Upper lobe of right lung (tissue), 1 donor: ENCODE data around the gene PRSS38. TPM values are rescaled to one million over a fixed set of nuclear protein-coding genes. Genes with fewer than 3 reads are reported as not detected.

Experiments
- ATAC-seq: fragments of 200-7000 bp; cut with Tn5 transposase; one replicate; pipeline ENCODE4 v1.9.1; 2020; ENCODE audit warnings: mild to moderate bottlenecking, moderate library complexity
- DNase-seq: peaks from one replicate; pipeline ENCODE4 v3.0.0-alpha.2; 2020
- H3K27ac ChIP-seq: fragments of 200-600 bp; one replicate; pipeline ENCODE4 v1.8.0; 2022
- H3K27me3 ChIP-seq: fragments of 200-600 bp; one replicate; pipeline ENCODE4 v1.8.0; 2022; ENCODE audit warnings: mild to moderate bottlenecking
- H3K36me3 ChIP-seq: fragments of 200-600 bp; one replicate; pipeline ENCODE4 v1.8.0; 2022
- H3K4me1 ChIP-seq: fragments of 200-600 bp; one replicate; pipeline ENCODE4 v1.8.0; 2022
- H3K4me3 ChIP-seq: fragments of 200-600 bp; one replicate; pipeline ENCODE4 v1.8.0; 2022; ENCODE audit warnings: mild to moderate bottlenecking
- H3K9me3 ChIP-seq: fragments of 200-600 bp; one replicate; pipeline ENCODE4 v1.8.0; 2022
- intact Hi-C: fragments of 100-400 bp; cut with DNase I; formaldehyde crosslinking; loops from one replicate; pipeline ENCODE4 v1.11.0; 2022
- total RNA-seq: library from RNA; stranded (reverse); fragmentation: NEBNext Ultra II Directional; extraction: Animal tissue kit (Norgen Biotek cat#: 25700); gene quantifications from one replicate; pipeline ENCODE4 v1.2.1, GENCODE V29; 2021
- TF ChIP-seq, protein P1 (sequence below): fragments of 200-600 bp; IDR thresholded peaks from one replicate; pipeline ENCODE4 v1.8.0; 2022; ENCODE audit warnings: antibody characterized with exemption
- donor health status: DM: no; HTN: yes; CAD: no; lungs with severe emphysema.

The PRSS38 gene
- total RNA-seq, 1 donor from 2014 or later: not detected

- ATAC-seq (peak; percentile 41), DNase-seq (peak; percentile 46)
- no peak overlapping the region for H3K27ac ChIP-seq
- H3K36me3 ChIP-seq: peaks cover 11% of the 10 kb centered on the region
- intact Hi-C loops: no loop called here
- H3K4me1 ChIP-seq: no peaks in the 10 kb centered on the region
- H3K9me3 ChIP-seq: no peaks in the 10 kb centered on the region
- H3K4me3 ChIP-seq: no peak overlapping the region
- H3K27me3 ChIP-seq: no peaks in the 10 kb centered on the region
- TF ChIP-seq, protein P1, sequence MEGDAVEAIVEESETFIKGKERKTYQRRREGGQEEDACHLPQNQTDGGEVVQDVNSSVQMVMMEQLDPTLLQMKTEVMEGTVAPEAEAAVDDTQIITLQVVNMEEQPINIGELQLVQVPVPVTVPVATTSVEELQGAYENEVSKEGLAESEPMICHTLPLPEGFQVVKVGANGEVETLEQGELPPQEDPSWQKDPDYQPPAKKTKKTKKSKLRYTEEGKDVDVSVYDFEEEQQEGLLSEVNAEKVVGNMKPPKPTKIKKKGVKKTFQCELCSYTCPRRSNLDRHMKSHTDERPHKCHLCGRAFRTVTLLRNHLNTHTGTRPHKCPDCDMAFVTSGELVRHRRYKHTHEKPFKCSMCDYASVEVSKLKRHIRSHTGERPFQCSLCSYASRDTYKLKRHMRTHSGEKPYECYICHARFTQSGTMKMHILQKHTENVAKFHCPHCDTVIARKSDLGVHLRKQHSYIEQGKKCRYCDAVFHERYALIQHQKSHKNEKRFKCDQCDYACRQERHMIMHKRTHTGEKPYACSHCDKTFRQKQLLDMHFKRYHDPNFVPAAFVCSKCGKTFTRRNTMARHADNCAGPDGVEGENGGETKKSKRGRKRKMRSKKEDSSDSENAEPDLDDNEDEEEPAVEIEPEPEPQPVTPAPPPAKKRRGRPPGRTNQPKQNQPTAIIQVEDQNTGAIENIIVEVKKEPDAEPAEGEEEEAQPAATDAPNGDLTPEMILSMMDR: no peak
Measured at GRCh38 chr1:227771771-227772170, 43.7 kb upstream of the PRSS38 start.

GRCh38 chr1:227773558-227773957 is 41.9 kb upstream of the PRSS38 start:
- Histone ChIP-seq H3K27ac (no peak overlapping the region), H3K27me3 (no peaks in the 10 kb centered on the region), H3K4me3 (no peak overlapping the region), H3K36me3 (peaks cover 9% of the 10 kb centered on the region), H3K9me3 (no peaks in the 10 kb centered on the region), H3K4me1 (no peaks in the 10 kb centered on the region)
- ATAC-seq (no peak), DNase-seq (peak; percentile 51)
- TF ChIP-seq, protein P1: no peak
- intact Hi-C loops: no loop called here

GRCh38 chr1:227774051-227774731 is 41.3 kb upstream of the PRSS38 start:
- intact Hi-C loops: no loop called here
- H3K27me3 ChIP-seq: no peaks in the 10 kb centered on the region
- peaks cover 5% of the 10 kb centered on the region for H3K36me3 ChIP-seq
- no peak overlapping the region for H3K27ac ChIP-seq
- DNase-seq (peak; percentile 59), ATAC-seq (no peak)
- TF ChIP-seq, protein P1: no peak
- no peaks in the 10 kb centered on the region for H3K9me3 ChIP-seq
- H3K4me1 ChIP-seq: no peaks in the 10 kb centered on the region
- no peak overlapping the region for H3K4me3 ChIP-seq

- ATAC-seq: no peak
- DNase-seq: peak; percentile 42
- no peak overlapping the region for H3K27ac ChIP-seq
Measured at GRCh38 chr1:227774821-227775661, 40.4 kb upstream of the PRSS38 start.

DNA sequence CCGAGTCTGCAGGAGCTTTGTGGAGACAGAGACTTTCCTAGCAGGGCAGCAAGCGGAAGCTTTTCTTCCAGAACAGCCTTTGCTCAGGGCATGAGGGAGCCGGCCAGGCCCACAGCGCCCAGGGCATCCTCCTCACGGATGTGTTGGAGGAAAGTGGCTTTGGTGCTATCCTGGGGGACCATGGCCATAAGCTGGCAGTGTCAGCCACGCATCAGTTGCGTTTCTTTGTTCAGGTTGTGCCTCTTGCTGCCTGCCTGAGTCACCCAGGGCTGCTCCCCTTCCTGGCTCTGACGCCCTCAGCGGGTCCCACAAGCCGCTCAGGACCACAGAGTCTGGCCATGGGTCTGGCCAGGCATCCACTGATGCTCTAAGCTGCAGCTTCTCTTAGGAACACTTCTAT is 39.6 kb upstream of the PRSS38 start:
- peaks cover 10% of the 10 kb centered on the region for H3K36me3 ChIP-seq
- intact Hi-C loops: no loop called here
- no peak overlapping the region for H3K4me3 ChIP-seq
- H3K9me3 ChIP-seq: no peaks in the 10 kb centered on the region
- H3K27me3 ChIP-seq: no peaks in the 10 kb centered on the region
- TF ChIP-seq, protein P1: no peak
- peak; percentile 53 for DNase-seq
- no peak overlapping the region for H3K27ac ChIP-seq
- no peak for ATAC-seq
- no peaks in the 10 kb centered on the region for H3K4me1 ChIP-seq

More at GRCh38 chr1:227774821-227775661, 40.4 kb upstream of the PRSS38 start:
- intact Hi-C loops: no loop called here
- TF ChIP-seq, protein P1: no peak
- Histone ChIP-seq H3K36me3 (peaks cover 5% of the 10 kb centered on the region), H3K4me1 (no peaks in the 10 kb centered on the region), H3K9me3 (no peaks in the 10 kb centered on the region), H3K27me3 (no peaks in the 10 kb centered on the region), H3K4me3 (no peak overlapping the region)
